H9 (cell line): ENCODE data around the gene BBIP1. TPM values are rescaled to one million over a fixed set of nuclear protein-coding genes. Genes with fewer than 3 reads are reported as not detected.

Experiments used
- DNase-seq: peaks from one replicate; pipeline ENCODE4 v3.0.0-alpha.2; 2017
- H2AFZ ChIP-seq: one replicate; pipeline ENCODE4 v1.6.1; 2013; ENCODE audit warnings: mild to moderate bottlenecking, low read length, control low read depth, moderate library complexity
- H2AK5ac ChIP-seq: 2 replicates; pipeline ENCODE4 v1.6.1; 2013; ENCODE audit warnings: low read length, control low read depth, mixed read lengths; ENCODE audit not compliant: insufficient read length
- H2BK120ac ChIP-seq: one replicate; pipeline ENCODE4 v1.6.1; 2013; ENCODE audit warnings: low read depth, mild to moderate bottlenecking, low read length, control low read depth, inconsistent platforms; ENCODE audit not compliant: poor library complexity, severe bottlenecking
- H2BK12ac ChIP-seq: 2 replicates; pipeline ENCODE4 v1.6.1; 2013; ENCODE audit warnings: low read length, control low read depth, mixed read lengths, low read depth; ENCODE audit not compliant: insufficient read length
- H2BK15ac ChIP-seq: 2 replicates; pipeline ENCODE4 v1.6.1; 2013; ENCODE audit warnings: low read depth, low read length, control low read depth
- H2BK20ac ChIP-seq: one replicate; pipeline ENCODE4 v1.6.1; 2013; ENCODE audit warnings: low read depth, mild to moderate bottlenecking, low read length, control low read depth, inconsistent platforms; ENCODE audit not compliant: poor library complexity, severe bottlenecking
- H2BK5ac ChIP-seq: 2 replicates; pipeline ENCODE4 v1.6.1; 2013; ENCODE audit warnings: low read length, control low read depth, mixed read lengths; ENCODE audit not compliant: insufficient read length
- H3K14ac ChIP-seq: 2 replicates; pipeline ENCODE4 v1.6.1; 2013; ENCODE audit warnings: low read length, control low read depth; ENCODE audit not compliant: insufficient read depth
- H3K18ac ChIP-seq: 2 replicates; pipeline ENCODE4 v1.6.1; 2013; ENCODE audit warnings: low read depth, mild to moderate bottlenecking, mixed read lengths, low read length, control low read depth; ENCODE audit not compliant: insufficient read length
- H3K23ac ChIP-seq: 2 replicates; pipeline ENCODE4 v1.6.1; 2013; ENCODE audit warnings: low read length, control low read depth, mixed read lengths, low read depth; ENCODE audit not compliant: insufficient read length
- H3K23me2 ChIP-seq: 2 replicates; pipeline ENCODE4 v1.6.1; 2013; ENCODE audit warnings: low read depth, mild to moderate bottlenecking, mixed read lengths, low read length, control low read depth; ENCODE audit not compliant: insufficient read length, poor library complexity, severe bottlenecking
- H3K27ac ChIP-seq: 2 replicates; pipeline ENCODE4 v1.5.1; 2013; ENCODE audit warnings: low read length, control low read depth, mixed read lengths, low read depth; ENCODE audit not compliant: insufficient read length
- H3K27me3 ChIP-seq: 2 replicates; pipeline ENCODE4 v1.6.1; 2013; ENCODE audit warnings: low read length, control low read depth, inconsistent platforms; ENCODE audit not compliant: insufficient read depth
- H3K4ac ChIP-seq: 2 replicates; pipeline ENCODE4 v1.6.1; 2013; ENCODE audit warnings: low read depth, mild to moderate bottlenecking, control low read depth, inconsistent platforms, low read length, moderate library complexity
- H3K4me1 ChIP-seq: 2 replicates; pipeline ENCODE4 v1.6.1; 2013; ENCODE audit warnings: low read length, control low read depth, inconsistent platforms; ENCODE audit not compliant: insufficient read depth
- H3K4me2 ChIP-seq: 2 replicates; pipeline ENCODE4 v1.6.1; 2013; ENCODE audit warnings: low read length, control low read depth, mixed read lengths; ENCODE audit not compliant: insufficient read length, insufficient read depth
- H3K56ac ChIP-seq: 2 replicates; pipeline ENCODE4 v1.6.1; 2013; ENCODE audit warnings: low read depth, mild to moderate bottlenecking, mixed read lengths, low read length, control low read depth; ENCODE audit not compliant: insufficient read length
- H3K79me1 ChIP-seq: 2 replicates; pipeline ENCODE4 v1.6.1; 2013; ENCODE audit warnings: low read depth, mild to moderate bottlenecking, moderate library complexity, low read length, control low read depth, inconsistent platforms; ENCODE audit not compliant: insufficient read depth, poor library complexity, severe bottlenecking
- H3K79me2 ChIP-seq: 2 replicates; pipeline ENCODE4 v1.6.1; 2013; ENCODE audit warnings: low read length, control low read depth, inconsistent platforms; ENCODE audit not compliant: insufficient read depth
- H3K9ac ChIP-seq: 2 replicates; pipeline ENCODE4 v1.6.1; 2013; ENCODE audit warnings: low read length, control low read depth, mixed read lengths; ENCODE audit not compliant: insufficient read length; ENCODE audit errors: extremely low read depth
- H3K9me3 ChIP-seq: one replicate; pipeline ENCODE4 v1.6.1; 2013; ENCODE audit warnings: low read depth, low read length, inconsistent platforms; ENCODE audit not compliant: control insufficient read depth
- H3T11ph ChIP-seq: one replicate; pipeline ENCODE4 v1.6.1; 2013; ENCODE audit warnings: mild to moderate bottlenecking, low read length, control low read depth, inconsistent platforms
- H4K20me1 ChIP-seq: one replicate; pipeline ENCODE4 v1.6.1; 2013; ENCODE audit not compliant: control insufficient read depth, insufficient read length, insufficient read depth
- H4K5ac ChIP-seq: 2 replicates; pipeline ENCODE4 v1.6.1; 2013; ENCODE audit warnings: low read depth, mild to moderate bottlenecking, mixed read lengths, low read length, control low read depth; ENCODE audit not compliant: insufficient read length
- H4K8ac ChIP-seq: replicated peaks from 2 replicates; pipeline ENCODE4 v1.6.1; 2013; ENCODE audit warnings: low read length, control low read depth, mixed read lengths, low read depth; ENCODE audit not compliant: insufficient read length
- H4K91ac ChIP-seq: 2 replicates; pipeline ENCODE4 v1.6.1; 2013; ENCODE audit warnings: low read depth, mild to moderate bottlenecking, moderate library complexity, mixed read lengths, low read length, control low read depth; ENCODE audit not compliant: insufficient read length
- H3K27ac Mint-ChIP-seq, 3 experiments: 2 replicates in 2 of 3; 3 replicates in 1 of 3; pipeline ENCODE4 v1.8.0; 2020 to 2021; ENCODE audit warnings: mixed read lengths in 3 of 3, mild to moderate bottlenecking in 1 of 3, moderate library complexity in 1 of 3
- H3K27me3 Mint-ChIP-seq: 2 replicates; pipeline ENCODE4 v1.8.0; 2021; ENCODE audit warnings: low read depth, mild to moderate bottlenecking, moderate library complexity, mixed read lengths
- H3K36me3 Mint-ChIP-seq, 3 experiments: 2 replicates in 2 of 3; 3 replicates in 1 of 3; pipeline ENCODE4 v1.8.0; 2020 to 2021; ENCODE audit warnings: low read depth in 3 of 3, mixed read lengths in 3 of 3; ENCODE audit not compliant: insufficient read depth in 1 of 3
- H3K4me1 Mint-ChIP-seq, 2 experiments: 2 replicates each; pipeline ENCODE4 v1.8.0; 2020; ENCODE audit warnings: mixed read lengths in 2 of 2
- H3K4me3 Mint-ChIP-seq, 2 experiments: 2 replicates in 1 of 2; 3 replicates in 1 of 2; pipeline ENCODE4 v1.8.0; 2020 to 2021; ENCODE audit warnings: mild to moderate bottlenecking in 2 of 2, mixed read lengths in 2 of 2, moderate library complexity in 1 of 2
- H3K9me3 Mint-ChIP-seq, 2 experiments: 2 replicates in 1 of 2; 3 replicates in 1 of 2; pipeline ENCODE4 v1.8.0; 2020; ENCODE audit warnings: mild to moderate bottlenecking in 2 of 2, mixed read lengths in 2 of 2, moderate library complexity in 1 of 2
- WGBS: extraction: QIAGEN DNeasy Blood & Tissue Kit; methylation state at CpG from one replicate; pipeline ENCODE4 v1.1.7; 2013; ENCODE audit warnings: missing lambda C conversion rate, low lambda C conversion rate, mixed read lengths; ENCODE audit not compliant: insufficient read length; ENCODE audit errors: extremely low coverage; 5-methylcytosine and 5-hydroxymethylcytosine counted together
- total RNA-seq: library from RNA; stranded (reverse); gene quantifications from 2 replicates; pipeline ENCODE4 v1.2.1, GENCODE V29; 2021
- TF ChIP-seq, protein P1 (sequence below): fragments of 200-600 bp; sonication (generic); conservative IDR thresholded peaks from 3 replicates; pipeline ENCODE4 v1.8.0; 2021; ENCODE audit warnings: antibody characterized with exemption, mild to moderate bottlenecking

The BBIP1 gene
- total RNA-seq, 1 experiment from 2014 or later, result 18.8 TPM

DNA sequence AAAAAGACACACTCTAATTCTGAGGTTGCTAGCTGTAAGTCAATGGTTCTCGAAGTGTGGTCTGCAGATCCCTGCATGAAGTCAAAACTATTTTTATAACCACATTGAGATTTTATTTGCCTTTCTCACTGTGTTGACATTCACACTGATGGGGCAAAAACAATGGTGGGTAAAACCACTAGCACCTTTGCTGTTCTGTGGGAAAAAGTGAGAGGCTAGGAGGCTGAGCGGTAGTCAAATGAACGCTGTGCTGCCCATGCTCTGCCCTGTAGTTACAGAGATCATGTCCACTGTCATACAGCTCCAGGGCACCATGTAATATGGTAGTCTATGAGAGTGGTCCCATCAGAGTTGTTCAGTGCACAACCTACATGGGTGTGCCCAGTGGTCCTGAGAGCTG, 68.9 kb downstream of the BBIP1 start:
- Histone ChIP-seq H3T11ph (no peak overlapping the region), H2BK20ac (no peak overlapping the region), H2BK5ac (no peak overlapping the region), H4K8ac (no peak overlapping the region), H3K9me3 (no peaks in the 10 kb centered on the region), H3K9ac (no peak overlapping the region), H3K23me2 (no peaks in the 10 kb centered on the region), H3K14ac (no peak overlapping the region), H3K27ac (no peak overlapping the region), H3K23ac (no peak overlapping the region), H3K56ac (no peak overlapping the region), H3K79me2 (no peaks in the 10 kb centered on the region), H3K4ac (no peak overlapping the region), H2AFZ (no peak overlapping the region), H3K4me1 (no peaks in the 10 kb centered on the region), H3K27me3 (no peaks in the 10 kb centered on the region), H4K20me1 (no peaks in the 10 kb centered on the region), H2AK5ac (no peak overlapping the region), H2BK12ac (no peak overlapping the region), H2BK120ac (no peak overlapping the region), H2BK15ac (no peak overlapping the region), H4K91ac (no peak overlapping the region), H3K79me1 (no peaks in the 10 kb centered on the region), H3K4me2 (no peak overlapping the region), H4K5ac (no peak overlapping the region), H3K18ac (no peak overlapping the region)
- no CpG with 5 or more reads among the region's 3 CpGs for WGBS
- TF ChIP-seq, protein P1, sequence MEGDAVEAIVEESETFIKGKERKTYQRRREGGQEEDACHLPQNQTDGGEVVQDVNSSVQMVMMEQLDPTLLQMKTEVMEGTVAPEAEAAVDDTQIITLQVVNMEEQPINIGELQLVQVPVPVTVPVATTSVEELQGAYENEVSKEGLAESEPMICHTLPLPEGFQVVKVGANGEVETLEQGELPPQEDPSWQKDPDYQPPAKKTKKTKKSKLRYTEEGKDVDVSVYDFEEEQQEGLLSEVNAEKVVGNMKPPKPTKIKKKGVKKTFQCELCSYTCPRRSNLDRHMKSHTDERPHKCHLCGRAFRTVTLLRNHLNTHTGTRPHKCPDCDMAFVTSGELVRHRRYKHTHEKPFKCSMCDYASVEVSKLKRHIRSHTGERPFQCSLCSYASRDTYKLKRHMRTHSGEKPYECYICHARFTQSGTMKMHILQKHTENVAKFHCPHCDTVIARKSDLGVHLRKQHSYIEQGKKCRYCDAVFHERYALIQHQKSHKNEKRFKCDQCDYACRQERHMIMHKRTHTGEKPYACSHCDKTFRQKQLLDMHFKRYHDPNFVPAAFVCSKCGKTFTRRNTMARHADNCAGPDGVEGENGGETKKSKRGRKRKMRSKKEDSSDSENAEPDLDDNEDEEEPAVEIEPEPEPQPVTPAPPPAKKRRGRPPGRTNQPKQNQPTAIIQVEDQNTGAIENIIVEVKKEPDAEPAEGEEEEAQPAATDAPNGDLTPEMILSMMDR, result no peak
- Mint-ChIP-seq H3K27ac (no peak overlapping the region; a peak in 1 of 7 replicates), H3K4me1 (no peaks in the 10 kb centered on the region), H3K4me3 (no peak overlapping the region; a peak in 1 of 5 replicates), H3K36me3 (no peaks in the 10 kb centered on the region; a peak in 1 of 7 replicates), H3K27me3 (no peaks in the 10 kb centered on the region; the same call in 1 of the 2 replicates), H3K9me3 (no peaks in the 10 kb centered on the region)
- DNase-seq, result no peak

Other genes starting within 250 kb of the BBIP1 start
- gene PDCD4, start 47.3 kb downstream of the BBIP1 start, total RNA-seq, result 22.6 and 29.3 TPM in 2 replicates
- gene SHOC2, start 424 bp upstream of the BBIP1 start, total RNA-seq, result 23.5 and 23.7 TPM in 2 replicates
- 1.4 and 1.5 TPM in 2 replicates for gene ADRA2A, start 157.8 kb upstream of the BBIP1 start, total RNA-seq